HG02981 (cell line): Measurements from ENCODE around the gene TRIP10.

Experiments used
- ATAC-seq: cut with Tn5 transposase; IDR thresholded peaks from one replicate; pipeline ENCODE4 v1.9.1; 2021; ENCODE audit warnings: mild to moderate bottlenecking, moderate library complexity; ENCODE audit not compliant: unreplicated experiment

The TRIP10 gene

DNA sequence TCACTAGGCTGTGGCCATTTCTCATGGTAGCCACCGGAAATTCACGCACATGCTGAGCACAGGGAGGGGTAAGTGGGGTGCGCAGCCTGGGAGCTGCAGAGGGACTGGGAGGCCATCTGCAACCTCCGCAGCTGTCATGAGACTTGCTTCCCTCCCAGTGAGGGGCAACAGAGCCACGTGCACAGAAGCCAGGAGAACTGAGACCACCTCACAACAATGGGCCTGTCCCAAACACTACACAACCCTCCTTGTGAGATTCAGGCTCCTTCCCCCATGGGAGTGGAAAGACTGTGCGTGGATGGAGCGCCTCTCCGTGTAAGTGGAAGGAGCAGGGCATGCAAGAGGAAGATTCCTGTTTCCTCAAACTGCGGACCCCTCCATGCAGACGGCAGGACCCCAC, 27.9 kb upstream of the TRIP10 start:
- ATAC-seq, result no peak

DNA sequence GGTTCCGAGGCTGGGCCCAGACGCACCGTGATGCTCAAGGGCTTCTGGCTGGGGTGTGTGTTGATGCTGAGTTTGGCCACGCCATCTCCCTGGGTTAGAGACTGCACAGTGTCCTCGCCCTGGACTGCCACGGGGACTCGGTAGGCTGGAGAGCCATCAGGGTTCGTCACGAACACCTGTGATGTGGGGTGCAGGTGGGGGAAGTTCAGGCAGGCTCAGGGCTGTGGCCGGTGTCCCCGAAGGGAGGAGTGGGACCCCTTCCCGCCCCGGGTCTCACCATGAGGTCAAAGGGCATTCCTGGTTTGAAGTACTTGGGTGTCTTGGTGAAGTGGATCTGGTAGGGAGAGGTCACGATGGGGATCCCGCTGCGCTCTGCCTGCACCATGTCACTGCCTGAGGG, 27.2 kb upstream of the TRIP10 start:
- no peak for ATAC-seq

DNA sequence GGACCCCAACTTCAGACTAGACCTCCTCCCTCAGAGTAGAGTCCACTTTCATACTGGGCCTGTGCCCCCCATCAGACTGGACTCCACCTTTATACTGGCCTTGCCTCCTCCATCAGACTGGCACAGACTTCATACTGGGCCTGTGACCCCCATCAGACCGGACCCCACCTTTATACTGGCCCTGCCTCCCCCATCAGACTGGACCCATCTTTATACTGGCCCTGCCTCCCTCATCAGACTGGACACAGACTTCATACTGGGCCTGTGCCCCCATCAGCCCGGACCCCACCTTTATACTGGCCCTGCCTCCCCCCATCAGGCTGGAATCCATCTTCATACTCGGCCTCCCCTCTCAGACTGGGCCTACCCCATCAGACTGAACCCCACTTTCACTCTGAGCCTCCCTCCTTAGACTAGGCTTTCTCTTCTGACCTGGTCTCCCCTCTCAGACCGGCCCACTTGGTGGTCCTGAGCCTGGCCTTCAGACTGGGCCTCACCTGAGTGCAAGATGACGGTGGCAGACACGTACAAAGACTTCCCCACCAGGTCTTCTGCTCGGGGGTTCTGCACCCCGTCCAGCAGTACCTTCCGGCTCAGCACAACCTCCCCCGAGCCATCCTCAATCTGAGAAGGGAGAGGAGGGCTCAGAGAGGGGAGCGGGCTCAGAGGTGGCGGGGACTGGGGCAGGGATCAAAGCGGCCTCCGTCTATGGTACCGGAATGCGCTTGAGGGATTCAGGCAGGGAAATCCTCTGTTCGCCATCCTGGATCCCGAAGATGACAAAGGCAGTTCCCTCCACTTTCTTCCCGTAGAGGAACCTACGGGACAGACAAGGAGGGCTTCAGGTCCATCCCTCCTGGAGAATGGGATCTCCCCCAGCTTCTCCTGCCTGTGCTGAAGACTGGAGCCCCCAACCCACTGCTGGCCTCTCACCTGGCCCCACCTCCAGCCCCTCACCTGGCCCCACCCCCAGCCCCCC, 26.5 kb upstream of the TRIP10 start:
- no peak for ATAC-seq

DNA sequence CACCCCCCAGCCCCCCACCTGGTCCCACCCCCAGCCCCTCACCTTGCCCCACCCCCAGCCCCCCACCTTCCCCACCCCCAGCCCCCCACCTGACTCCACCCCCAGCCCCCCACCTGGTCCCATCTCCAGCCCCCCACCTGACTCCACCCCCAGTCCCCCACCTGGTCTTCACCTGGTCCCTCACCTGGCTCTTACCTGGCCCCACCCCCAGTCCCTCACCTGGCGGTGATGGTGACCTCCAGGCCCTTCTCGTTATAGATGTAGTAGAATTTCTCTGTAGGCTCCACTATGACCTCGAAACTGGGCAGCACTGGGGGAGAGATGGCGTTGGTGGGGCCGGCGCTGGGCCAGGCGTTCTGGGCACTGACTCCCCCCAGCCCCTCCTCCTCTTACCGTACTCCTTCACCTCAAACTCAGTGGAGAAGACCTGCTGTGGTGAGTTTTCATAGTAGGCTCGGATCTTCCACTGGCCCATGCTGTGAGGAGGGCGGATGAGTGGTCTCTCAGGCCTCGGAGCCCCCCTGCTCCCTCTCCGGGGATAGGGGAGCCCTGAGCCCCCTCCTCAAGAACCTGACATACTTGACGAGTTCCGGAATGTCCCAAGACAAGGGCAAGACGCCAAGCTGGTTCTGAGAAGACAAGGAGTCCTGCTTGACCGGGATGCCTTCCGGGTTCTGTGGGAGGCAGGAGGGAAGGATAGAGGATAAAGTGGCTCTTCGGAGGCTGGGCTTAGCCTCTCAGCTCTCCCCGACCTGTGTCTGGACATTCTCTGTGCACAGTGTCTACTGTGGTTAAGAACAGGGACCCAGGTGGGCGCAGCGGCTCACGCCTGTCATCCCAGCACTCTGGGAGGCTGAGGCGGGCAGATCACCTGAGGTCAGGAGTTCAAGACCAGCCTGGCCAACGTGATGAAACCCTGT, 25.4 kb upstream of the TRIP10 start:
- ATAC-seq, result no peak

DNA sequence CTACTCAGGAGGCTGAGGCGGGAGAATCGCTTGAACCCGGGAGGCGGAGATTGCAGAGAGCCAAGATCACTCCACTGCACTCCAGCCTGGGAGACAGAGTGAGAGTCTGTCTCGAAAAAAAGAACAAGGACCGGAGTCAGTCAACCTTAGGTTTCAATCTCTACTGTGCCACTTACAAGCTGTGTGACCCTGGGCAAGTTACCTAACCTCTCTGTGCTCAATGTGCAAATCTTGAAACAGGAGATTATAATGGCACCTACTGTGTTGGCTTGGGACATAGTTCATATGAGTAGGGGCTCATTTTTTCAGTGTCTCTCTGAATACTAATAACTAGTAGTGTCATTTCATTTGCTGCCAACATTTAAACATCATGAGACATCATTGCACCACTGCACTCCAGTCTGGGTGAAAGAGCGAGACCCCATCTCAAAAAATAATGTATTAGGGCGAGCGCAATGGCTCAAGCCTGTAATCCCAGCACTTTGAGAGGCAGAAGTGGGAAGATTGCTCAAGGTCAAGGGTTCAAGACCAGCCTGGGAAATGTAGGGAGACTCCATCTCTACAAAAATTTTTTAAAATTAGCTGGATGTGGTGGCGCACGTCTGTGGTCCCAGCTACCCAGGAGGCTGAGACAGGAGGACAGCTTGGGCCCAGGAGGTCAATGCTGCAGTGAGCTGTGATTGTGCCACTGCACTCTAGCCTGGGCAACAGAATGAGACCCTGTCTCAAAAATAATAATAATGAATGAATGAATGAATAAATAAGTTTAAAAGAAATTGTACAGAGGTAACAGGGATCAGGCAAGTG, 24.5 kb upstream of the TRIP10 start:
- no peak for ATAC-seq

DNA sequence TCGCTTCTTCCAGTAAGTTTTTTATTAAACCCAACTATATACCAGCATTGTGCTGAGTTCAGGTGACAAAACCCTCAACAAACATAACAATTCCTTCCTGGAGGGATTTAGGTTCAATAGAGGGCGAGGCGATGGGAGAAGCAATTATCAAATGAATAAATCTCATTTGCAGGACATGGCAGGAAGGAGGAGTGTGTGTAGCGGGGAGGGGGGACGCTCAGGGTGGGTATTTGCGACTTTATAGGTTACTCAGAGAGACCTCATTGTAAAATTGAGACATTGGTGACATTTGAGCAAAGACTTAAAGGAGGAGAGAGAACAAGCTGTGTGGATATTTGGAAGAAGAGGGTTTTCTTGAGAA, 22.9 kb upstream of the TRIP10 start:
- ATAC-seq, result no peak

DNA sequence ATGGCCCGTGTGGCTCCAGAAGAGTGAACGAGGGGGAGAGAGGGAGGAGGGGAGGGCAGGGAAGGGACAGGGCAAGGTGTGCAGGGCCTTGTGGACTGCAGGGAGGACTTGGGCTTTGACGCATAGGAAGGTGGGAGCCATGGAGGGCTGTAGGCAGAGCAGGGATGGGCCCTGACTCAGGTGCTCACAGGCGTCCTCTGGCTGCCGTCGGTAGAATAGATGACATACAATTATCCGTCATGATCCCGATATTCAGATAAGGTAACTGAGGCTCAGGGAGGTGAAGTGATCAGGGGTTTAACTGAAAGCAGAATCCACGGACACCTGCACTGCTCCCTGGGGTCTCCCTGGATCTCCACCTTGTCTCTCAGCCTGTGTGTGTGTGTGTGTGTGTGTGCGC, 22.4 kb upstream of the TRIP10 start:
- ATAC-seq, result no peak

DNA sequence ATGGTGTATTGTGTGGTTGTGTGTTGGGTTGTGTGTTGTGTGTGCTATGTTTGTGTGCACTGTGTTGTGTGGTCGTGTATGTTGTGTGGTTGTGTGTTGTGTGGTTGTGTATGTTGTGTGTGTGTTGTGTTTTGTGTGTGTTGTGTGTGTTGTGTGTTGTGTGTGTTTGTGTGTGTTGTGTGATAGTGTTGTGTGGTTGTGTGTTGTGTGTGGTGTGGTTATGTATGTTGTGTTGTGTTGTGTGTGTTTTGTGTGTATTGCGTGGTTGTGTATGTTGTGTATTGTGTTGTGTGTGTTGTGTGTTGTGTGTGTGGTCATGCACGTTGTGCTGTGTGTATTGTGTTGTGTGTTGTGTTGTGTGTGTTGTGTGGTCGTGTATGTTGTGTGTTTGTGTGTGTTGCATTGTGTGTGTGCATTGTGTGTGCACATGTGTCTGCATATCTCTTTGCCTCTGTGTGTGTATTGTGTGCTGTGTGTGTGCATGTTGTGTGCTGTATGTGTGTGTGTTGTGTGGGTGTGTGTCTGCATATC, 22.0 kb upstream of the TRIP10 start:
- no peak for ATAC-seq

DNA sequence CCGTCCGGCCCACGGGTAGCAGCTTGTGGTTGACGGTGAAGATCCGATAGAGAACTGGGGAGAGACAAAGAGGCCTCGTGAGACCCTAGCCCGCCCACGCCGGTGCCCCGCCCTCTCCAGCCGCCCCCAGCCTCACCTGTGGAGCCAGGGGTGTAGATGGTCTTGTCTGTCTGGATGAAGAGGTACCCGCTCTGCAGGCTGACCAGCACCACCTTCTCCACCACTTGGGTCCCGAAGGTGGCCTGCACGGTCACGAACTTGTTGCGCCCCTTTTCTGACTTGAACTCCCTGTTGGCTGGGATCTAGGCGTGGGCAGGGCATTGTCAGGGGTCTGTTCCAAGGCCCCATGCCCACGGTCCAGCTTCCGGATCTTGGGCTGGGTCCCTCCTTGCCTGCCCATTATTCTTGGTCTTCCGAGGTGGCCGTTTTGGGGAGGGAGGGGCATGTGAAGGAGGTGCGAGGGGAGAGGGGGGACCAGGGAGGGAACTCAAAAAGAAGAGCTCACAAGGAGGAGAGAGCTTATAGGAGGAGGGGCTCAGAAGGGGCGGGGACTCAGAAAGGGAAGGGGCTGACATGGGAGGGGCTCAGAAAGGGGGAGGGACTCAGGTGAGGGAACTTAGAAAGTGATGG, 21.3 kb upstream of the TRIP10 start:
- no peak for ATAC-seq

DNA sequence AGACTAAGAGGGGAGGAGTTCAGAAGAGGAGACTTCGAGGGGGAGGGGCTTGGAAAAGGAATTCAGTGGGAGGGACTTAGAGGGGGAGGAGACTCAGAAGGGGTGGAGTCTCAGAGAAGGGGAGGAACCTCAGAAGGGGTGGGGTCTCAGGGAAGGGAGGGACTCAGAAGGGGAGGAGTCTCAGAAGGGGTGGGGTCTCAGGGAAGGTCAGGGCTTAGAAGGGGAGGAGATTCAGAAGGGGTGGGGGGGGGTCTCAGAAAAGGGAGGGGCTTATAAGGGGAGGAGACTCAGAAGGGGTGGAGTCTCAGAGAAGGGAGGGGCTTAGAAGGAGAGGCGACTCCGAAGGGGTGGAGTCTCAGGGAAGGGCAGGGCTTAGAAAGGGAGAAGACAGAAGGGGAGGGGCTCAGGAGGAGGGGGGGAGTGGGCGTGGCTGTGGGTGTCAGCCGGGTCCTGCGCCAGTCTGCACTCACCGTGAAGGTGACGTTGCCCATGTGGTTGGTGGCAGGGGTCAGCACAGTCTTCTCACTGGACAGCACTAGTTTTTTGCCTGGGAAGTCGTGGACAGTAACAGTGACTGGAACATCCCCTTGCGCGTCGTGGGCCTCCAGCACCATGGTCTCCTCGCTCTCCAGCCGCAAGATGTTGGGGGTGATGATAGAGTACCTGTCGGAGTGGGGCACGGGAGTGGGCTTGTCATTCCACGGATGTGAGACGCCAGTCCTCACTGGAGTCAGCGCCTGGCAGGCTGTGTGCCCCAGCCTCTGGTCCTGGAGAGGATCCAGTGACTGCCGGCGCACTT, 20.5 kb upstream of the TRIP10 start:
- ATAC-seq, result no peak

DNA sequence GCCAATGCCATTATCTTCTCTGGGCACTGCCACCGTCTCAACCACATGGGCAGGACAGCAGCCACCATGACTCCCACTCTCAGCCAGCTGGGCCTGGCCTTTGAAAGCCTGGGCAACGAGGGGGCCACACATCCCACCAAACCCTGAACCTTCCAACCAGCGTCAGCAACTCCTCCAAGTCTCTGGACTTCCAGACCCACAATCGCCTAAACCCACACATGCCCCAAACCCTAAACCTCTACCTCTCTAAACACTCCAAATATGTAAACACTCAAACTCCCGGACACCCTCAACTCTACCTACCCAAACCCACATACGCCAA, 20.0 kb upstream of the TRIP10 start:
- ATAC-seq, result no peak

DNA sequence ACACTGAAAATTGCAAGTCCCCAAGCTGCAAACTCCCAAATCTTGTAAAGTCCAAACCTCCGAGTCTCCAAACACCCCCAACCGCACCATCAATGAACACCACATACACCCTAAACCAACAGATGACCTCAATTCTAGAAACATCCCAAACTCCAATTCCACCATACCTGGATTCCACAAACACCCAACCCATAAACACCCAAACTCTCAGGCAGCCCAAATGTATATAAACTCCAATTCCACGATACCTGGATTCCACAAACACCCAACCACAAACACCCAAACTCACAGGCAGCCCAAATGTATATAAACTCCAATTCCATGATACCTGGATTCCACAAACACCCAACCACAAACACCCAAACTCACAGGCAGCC, 19.5 kb upstream of the TRIP10 start:
- ATAC-seq, result no peak

DNA sequence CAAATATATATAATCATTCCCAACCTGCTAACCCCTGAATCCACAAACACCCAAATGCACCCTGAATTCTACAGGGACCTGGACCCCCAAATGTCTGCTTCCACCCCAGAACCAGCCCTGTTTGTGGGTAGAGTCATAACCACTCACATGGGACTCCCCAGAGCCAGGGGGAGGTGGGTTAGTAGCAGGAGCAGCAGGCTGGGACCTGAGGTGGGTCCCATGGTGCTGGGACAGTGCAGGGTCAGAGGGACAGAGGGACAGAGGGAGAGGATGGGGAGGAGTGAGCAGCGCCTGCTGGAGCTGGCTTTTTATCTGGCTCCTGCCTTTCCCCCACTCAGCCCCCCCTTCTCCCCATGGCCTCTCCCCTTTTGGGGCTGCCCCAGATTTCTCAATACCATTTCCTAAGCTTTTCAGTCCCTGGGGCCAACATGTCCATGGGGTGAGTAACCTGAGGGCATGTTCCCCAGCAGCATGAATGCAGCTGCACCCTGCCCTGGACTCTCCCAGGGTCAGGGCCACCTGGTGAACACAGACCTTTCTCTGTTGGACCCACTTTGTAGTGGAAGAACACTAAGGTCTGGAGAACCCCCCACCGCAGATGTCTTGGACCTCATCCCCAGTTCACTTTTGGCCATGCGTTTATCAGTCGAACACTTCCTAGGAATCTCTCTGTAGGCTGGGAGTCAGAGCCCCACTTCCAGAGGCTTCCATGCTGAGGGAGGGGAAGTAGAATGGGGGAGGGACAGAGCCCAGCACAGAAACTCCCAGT, 18.9 kb upstream of the TRIP10 start, which contains the start of gene C3:
Gene C3 (minus strand): TSS at position 282 of the 769 bp plus-strand sequence. CDS start 61 bp downstream, at position 221.
- no peak for ATAC-seq

DNA sequence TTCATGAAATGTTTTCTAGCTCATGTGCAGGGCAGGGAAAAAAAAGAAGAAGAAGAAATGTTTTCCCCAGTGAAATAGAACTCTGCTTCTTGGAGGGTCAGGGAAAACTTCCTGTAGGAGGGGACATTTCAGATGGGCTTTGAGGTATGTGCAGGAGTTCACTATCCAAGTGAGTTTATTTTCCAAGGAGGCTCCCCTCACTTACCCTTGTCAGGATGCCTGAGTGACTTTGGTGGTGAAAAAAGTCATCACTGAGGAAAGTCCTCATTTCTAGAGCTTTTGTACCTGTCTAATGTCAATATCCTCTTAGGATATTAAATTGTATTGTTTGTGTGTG, 18.4 kb upstream of the TRIP10 start:
- ATAC-seq, result no peak

DNA sequence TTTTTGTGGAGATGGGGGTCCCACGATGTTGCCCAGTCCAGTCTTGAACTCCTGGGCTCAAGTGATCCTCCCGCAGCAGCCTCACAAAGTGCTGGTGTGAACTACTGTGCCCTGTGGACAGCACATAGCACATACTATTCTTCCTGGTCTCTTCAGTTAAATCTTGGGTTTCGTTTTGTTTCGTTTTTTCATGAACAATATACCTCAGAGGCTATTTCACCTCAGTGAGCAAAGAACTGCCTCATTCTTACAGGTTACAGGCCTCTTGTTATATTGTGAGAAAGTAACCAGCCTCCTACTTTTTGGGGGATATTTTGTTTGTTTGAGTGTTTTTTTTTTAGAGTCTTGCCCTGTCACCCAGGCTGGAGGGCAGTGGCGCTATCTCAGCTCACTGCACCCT, 17.7 kb upstream of the TRIP10 start:
- peak; percentile 47 for ATAC-seq

DNA sequence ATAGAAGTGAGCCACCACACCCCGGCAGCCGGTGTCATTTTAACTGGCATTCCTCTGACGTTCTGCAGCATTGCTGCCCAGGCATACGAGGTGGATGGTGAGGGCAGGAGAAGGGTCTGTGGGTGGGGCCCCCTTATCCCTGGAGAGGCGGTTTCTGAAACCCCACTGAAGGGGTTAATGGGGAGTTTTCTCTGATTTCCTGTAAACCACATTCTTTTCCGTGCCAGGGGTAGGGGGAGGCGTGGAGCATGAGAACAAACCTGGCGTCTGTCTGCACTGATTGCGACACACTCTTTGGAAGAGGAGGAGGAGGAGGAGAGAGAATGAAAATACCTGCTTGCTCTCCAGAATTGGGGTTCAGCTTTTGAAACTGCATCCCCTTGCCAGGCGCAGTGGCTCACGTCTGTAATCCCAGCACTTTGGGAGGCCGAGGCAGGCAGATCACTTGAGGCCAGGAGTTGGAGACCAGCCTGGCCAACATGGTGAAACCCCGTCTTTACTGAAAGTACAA, 16.3 kb upstream of the TRIP10 start:
- ATAC-seq, result no peak

DNA sequence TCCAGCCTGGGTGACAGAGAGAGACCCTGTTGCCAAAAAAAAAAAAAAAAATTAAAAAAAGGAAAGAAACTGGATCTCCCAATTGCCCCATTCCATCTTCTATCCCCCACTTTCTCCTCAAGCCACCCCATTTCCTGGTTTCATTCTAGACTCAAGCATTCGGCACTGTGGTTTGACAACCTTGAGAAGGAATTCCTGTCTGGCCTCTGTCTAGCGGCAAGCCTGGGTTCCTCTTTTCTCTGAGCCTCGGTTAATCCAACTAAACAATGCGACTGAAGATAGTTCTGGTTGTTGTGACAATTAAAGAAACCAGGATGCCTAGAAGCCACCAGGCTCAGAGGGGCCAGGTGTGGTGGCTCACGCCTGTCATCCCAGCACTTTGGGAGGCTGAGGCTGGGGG, 15.7 kb upstream of the TRIP10 start:
- no peak for ATAC-seq

DNA sequence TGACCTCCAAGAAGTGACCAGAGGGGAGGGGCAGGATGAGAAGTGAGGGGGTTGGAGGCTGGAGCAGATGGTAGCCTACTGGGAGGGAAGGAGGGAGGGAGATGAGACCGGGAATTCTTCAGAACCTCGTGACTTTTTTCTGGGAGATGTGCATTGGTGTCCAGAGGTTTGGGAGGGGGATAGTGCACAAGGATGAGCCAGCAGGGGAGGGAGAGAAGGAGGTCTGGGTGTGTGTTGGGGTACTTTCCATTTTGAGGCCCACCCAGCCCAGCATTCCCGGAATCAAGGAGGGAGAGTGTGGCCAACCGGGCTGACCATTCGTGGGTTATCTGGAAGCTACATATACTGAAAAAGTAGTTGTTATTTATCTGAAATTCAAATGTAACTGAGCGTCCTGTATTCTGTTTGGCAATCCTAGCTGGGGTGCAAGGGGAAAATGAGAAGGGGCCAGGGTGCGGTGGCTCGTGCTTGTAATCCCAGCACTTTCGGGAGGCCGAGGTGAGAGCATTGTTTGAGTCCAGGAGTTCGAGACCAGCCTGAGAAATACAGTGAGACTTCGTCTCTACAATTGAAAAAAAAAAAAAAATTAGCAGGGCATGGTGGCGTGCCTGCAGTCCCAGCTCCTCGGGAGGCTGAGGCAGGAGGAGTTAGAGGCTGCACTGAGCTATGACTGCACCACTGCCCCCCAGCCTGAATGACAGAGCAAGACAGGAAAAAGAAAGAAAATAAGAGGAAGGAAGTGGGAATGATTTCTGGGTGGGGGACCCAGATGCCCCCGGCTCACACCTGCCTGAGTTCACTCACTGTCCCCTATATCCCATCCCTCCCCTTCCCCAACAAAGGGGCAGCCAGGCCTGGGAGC, 14.6 kb upstream of the TRIP10 start:
- ATAC-seq, result no peak
